Body of pancreas (tissue), 4 donors: ENCODE data around the gene SLC22A14.

ENCODE experiments used
- CTCF ChIP-seq, 7 experiments: fragments of 450-650 bp in 4 of 7; fragments of 200-600 bp in 3 of 7; sonication (generic) in 3 of 7; IDR thresholded peaks; one replicate each; pipeline ENCODE4 v1.5.1; 2016 to 2019; ENCODE audit warnings: antibody characterized with exemption in 7 of 7
- POLR2A ChIP-seq, 3 donors: fragments of 450-650 bp; IDR thresholded peaks; one replicate each; pipeline ENCODE4 v1.6.1; 2016; ENCODE audit warnings: antibody characterized with exemption in 3 of 3, mild to moderate bottlenecking in 2 of 3

- TF ChIP-seq CTCF (IDR thresholded peaks at IDR 0.05) (no peak), POLR2A (IDR thresholded peaks at IDR 0.05) (no peak)
Measured at GRCh38 chr3:38250198-38250597, 31.9 kb upstream of the SLC22A14 start.
